H1 (cell line): ENCODE data around the gene CCP110. TPM values are rescaled to one million over a fixed set of nuclear protein-coding genes. Genes with fewer than 3 reads are reported as not detected.

Experiments used
- CTCF ChIA-PET: fragments of 300-600 bp; sonication (Branson Sonifier 250); formaldehyde crosslinking; loops from one replicate; lab custom pipeline; 2021; ENCODE audit not compliant: partially characterized antibody; lab: Charles Lee
- POLR2A ChIA-PET: fragments of 300-600 bp; sonication (Branson Sonifier 250); formaldehyde crosslinking; loops from one replicate; lab custom pipeline; 2021; ENCODE audit warnings: inconsistent platforms; ENCODE audit not compliant: partially characterized antibody; lab: Charles Lee
- DNase-seq, 2 experiments: peaks; one replicate each; pipeline versions ENCODE4 v3.0.0 to v3.0.0-alpha.2; 2010 to 2022; ENCODE audit warnings: low spot score in 2 of 2, low read depth in 1 of 2, mixed read lengths in 1 of 2
- FAIRE-seq: peaks from 2 replicates; lab custom pipeline; 2011; peaks lifted over from hg19 to GRCh38; lab: Jason Lieb, UNC
- H2AFZ ChIP-seq: 2 replicates; pipeline ENCODE4 v1.8.1; 2012; ENCODE audit warnings: low read length, inconsistent platforms
- H2AK5ac ChIP-seq: 2 replicates; pipeline ENCODE4 v1.6.1; 2013; ENCODE audit warnings: low read depth, low read length
- H2BK120ac ChIP-seq: replicated peaks from 2 replicates; pipeline ENCODE3; 2013; ENCODE audit warnings: low read depth, low read length, inconsistent platforms
- H2BK12ac ChIP-seq: 2 replicates; pipeline ENCODE4 v1.6.1; 2013; ENCODE audit warnings: low read depth, low read length
- H2BK15ac ChIP-seq: 2 replicates; pipeline ENCODE4 v1.6.1; 2013; ENCODE audit warnings: low read length
- H2BK20ac ChIP-seq: 2 replicates; pipeline ENCODE4 v1.6.1; 2013; ENCODE audit warnings: low read length
- H2BK5ac ChIP-seq: 2 replicates; pipeline ENCODE4 v1.6.1; 2013; ENCODE audit warnings: low read depth, low read length
- H3K14ac ChIP-seq: 2 replicates; pipeline ENCODE4 v1.6.1; 2013; ENCODE audit warnings: inconsistent platforms; ENCODE audit not compliant: insufficient read length
- H3K18ac ChIP-seq: 2 replicates; pipeline ENCODE4 v1.6.1; 2013; ENCODE audit warnings: low read length; ENCODE audit errors: extremely low read depth
- H3K23ac ChIP-seq: 2 replicates; pipeline ENCODE4 v1.6.1; 2013; ENCODE audit warnings: inconsistent platforms; ENCODE audit not compliant: insufficient read length
- H3K23me2 ChIP-seq: 2 replicates; pipeline ENCODE4 v1.6.1; 2013; ENCODE audit warnings: low read depth, low read length
- H3K27ac ChIP-seq: 2 replicates; pipeline ENCODE4 v1.6.1; 2011; ENCODE audit warnings: low read depth, low read length, inconsistent platforms
- H3K27me3 ChIP-seq, 4 experiments: replicated peaks in 1 of 4; 1 replicate in 1 of 4; 2 replicates in 3 of 4; pipeline versions ENCODE4 v1.6.1 to v1.8.1; 2011 to 2013; ENCODE audit warnings: low read length in 3 of 4, mild to moderate bottlenecking in 3 of 4, inconsistent platforms in 2 of 4, mixed read lengths in 2 of 4, moderate library complexity in 1 of 4; ENCODE audit not compliant: control insufficient read depth in 3 of 4, insufficient read depth in 3 of 4; ENCODE audit errors: extremely low read depth in 1 of 4
- H3K36me3 ChIP-seq, 4 experiments: 2 replicates each; pipeline versions ENCODE4 v1.6.1 to v1.8.1; 2011 to 2013; ENCODE audit warnings: mild to moderate bottlenecking in 4 of 4, low read length in 3 of 4, moderate library complexity in 2 of 4, control low read depth in 1 of 4, inconsistent platforms in 1 of 4; ENCODE audit not compliant: insufficient read depth in 4 of 4, control insufficient read depth in 2 of 4
- H3K4ac ChIP-seq: replicated peaks from 2 replicates; pipeline ENCODE3; 2013; ENCODE audit warnings: low read length, low read depth, mixed read lengths, inconsistent platforms; ENCODE audit not compliant: insufficient read length
- H3K4me1 ChIP-seq, 4 experiments: replicated peaks in 1 of 4; 1 replicate in 1 of 4; 2 replicates in 3 of 4; pipeline versions ENCODE4 v1.6.1 to v1.8.1; 2011 to 2013; ENCODE audit warnings: low read length in 3 of 4, inconsistent platforms in 2 of 4, mixed read lengths in 1 of 4; ENCODE audit not compliant: insufficient read depth in 4 of 4, control insufficient read depth in 3 of 4
- H3K4me2 ChIP-seq, 2 experiments: 2 replicates each; pipeline versions ENCODE4 v1.6.1 to v1.8.1; 2011 to 2013; ENCODE audit warnings: low read depth in 2 of 2, low read length in 2 of 2, control low read depth in 1 of 2, inconsistent platforms in 1 of 2, mild to moderate bottlenecking in 1 of 2; ENCODE audit not compliant: insufficient read depth in 1 of 2
- H3K4me3 ChIP-seq, 4 experiments: fragments of 200-600, 300-600 bp in 1 of 4; sonication (generic), shearing (Covaris generic), sonication (Bioruptor Twin) in 1 of 4; 2 replicates each; pipeline versions ENCODE4 v1.5.1 to v1.8.1; 2011 to 2016; ENCODE audit warnings: low read length in 4 of 4, low read depth in 3 of 4, control low read depth in 2 of 4, inconsistent platforms in 2 of 4, mild to moderate bottlenecking in 2 of 4, mixed read lengths in 1 of 4, moderate library complexity in 1 of 4; ENCODE audit not compliant: insufficient read depth in 2 of 4; ENCODE audit errors: extremely low read depth in 1 of 4
- H3K56ac ChIP-seq: replicated peaks from 2 replicates; pipeline ENCODE3; 2013; ENCODE audit warnings: low read depth, mild to moderate bottlenecking, mixed read lengths, low read length, inconsistent platforms; ENCODE audit not compliant: insufficient read length
- H3K79me1 ChIP-seq: 2 replicates; pipeline ENCODE4 v1.6.1; 2013; ENCODE audit warnings: low read depth, low read length, control low read depth
- H3K79me2 ChIP-seq, 2 experiments: 2 replicates each; pipeline versions ENCODE4 v1.6.1 to v1.8.1; 2012 to 2013; ENCODE audit warnings: low read length in 2 of 2, mild to moderate bottlenecking in 2 of 2, inconsistent platforms in 1 of 2; ENCODE audit not compliant: insufficient read depth in 2 of 2, control insufficient read depth in 1 of 2
- H3K9ac ChIP-seq, 4 experiments: replicated peaks in 1 of 4; 1 replicate in 1 of 4; 2 replicates in 3 of 4; pipeline versions ENCODE4 v1.6.1 to v1.8.1; 2011 to 2013; ENCODE audit warnings: low read depth in 3 of 4, low read length in 3 of 4, control low read depth in 2 of 4, mild to moderate bottlenecking in 2 of 4, moderate library complexity in 2 of 4, inconsistent platforms in 1 of 4; ENCODE audit errors: extremely low read depth in 1 of 4
- H3K9me3 ChIP-seq, 2 experiments: 2 replicates each; pipeline versions ENCODE4 v1.6.1 to v1.8.1; 2012 to 2013; ENCODE audit warnings: mild to moderate bottlenecking in 2 of 2, moderate library complexity in 2 of 2, control low read depth in 1 of 2, inconsistent platforms in 1 of 2, low read depth in 1 of 2, low read length in 1 of 2, mixed read lengths in 1 of 2; ENCODE audit not compliant: insufficient read depth in 2 of 2
- H4K20me1 ChIP-seq, 2 experiments: replicated peaks in 1 of 2; 2 replicates each; pipeline versions ENCODE3 to v1.8.1; 2011 to 2013; ENCODE audit warnings: inconsistent platforms in 2 of 2, low read length in 2 of 2, mild to moderate bottlenecking in 1 of 2; ENCODE audit not compliant: insufficient read depth in 2 of 2, control insufficient read depth in 1 of 2
- H4K5ac ChIP-seq: 2 replicates; pipeline ENCODE4 v1.6.1; 2013; ENCODE audit warnings: low read length, low read depth, mixed read lengths, inconsistent platforms; ENCODE audit not compliant: insufficient read length
- H4K8ac ChIP-seq: 2 replicates; pipeline ENCODE4 v1.8.0; 2013; ENCODE audit warnings: mild to moderate bottlenecking, moderate library complexity, low read length, inconsistent platforms; ENCODE audit not compliant: insufficient read depth; ENCODE audit errors: extremely low read depth
- H4K91ac ChIP-seq: replicated peaks from 2 replicates; pipeline ENCODE3; 2013; ENCODE audit warnings: low read length, mixed read lengths, inconsistent platforms; ENCODE audit not compliant: insufficient read length
- CEBPB ChIP-seq: IDR thresholded peaks from 2 replicates; pipeline ENCODE4 v1.6.1; 2012; ENCODE audit warnings: low read depth, low read length
- HDAC6 ChIP-seq: IDR thresholded peaks from one replicate; pipeline ENCODE4 v1.7.1; 2012; ENCODE audit warnings: low read depth, mild to moderate bottlenecking, inconsistent platforms, low read length, moderate library complexity
- NRF1 ChIP-seq: IDR thresholded peaks from 2 replicates; pipeline ENCODE4 v1.6.1; 2011; ENCODE audit warnings: mild to moderate bottlenecking, low read depth, low read length, improper control_type of control experiment
- RXRA ChIP-seq: IDR thresholded peaks from 2 replicates; pipeline ENCODE4 v1.6.1; 2011; ENCODE audit warnings: low read depth, mild to moderate bottlenecking, low read length, moderate library complexity; ENCODE audit not compliant: insufficient read depth
- TCF12 ChIP-seq: IDR thresholded peaks from 2 replicates; pipeline ENCODE4 v1.6.1; 2011; ENCODE audit warnings: low read depth, mild to moderate bottlenecking, low read length
- WGBS, 2 experiments: shearing (Covaris generic) in 1 of 2; methylation state at CpG; one replicate each; pipeline versions ENCODE4 v1.1.6 to v1.1.7; 2013 to 2015; ENCODE audit warnings: low lambda C conversion rate in 2 of 2, mixed read lengths in 2 of 2, inconsistent platforms in 1 of 2, low coverage in 1 of 2, missing lambda C conversion rate in 1 of 2; ENCODE audit not compliant: insufficient replicate concordance in 2 of 2, insufficient coverage in 1 of 2, insufficient read length in 1 of 2; ENCODE audit errors: extremely low coverage in 1 of 2, missing lambda C conversion rate in 1 of 2; 5-methylcytosine and 5-hydroxymethylcytosine counted together
- polyA plus RNA-seq, 7 experiments: library from polyadenylated mRNA; depleted of rRNA in 3 of 7; stranded (reverse) in 5 of 7; unstranded in 2 of 7; fragments of >200 nt in 5 of 7; fragments of 200-250 nt in 2 of 7; gene quantifications; 1 replicate in 5 of 7; 2 replicates in 1 of 7; 4 replicates in 1 of 7; pipeline versions ENCODE4 v1.2.1 to v1.2.3, GENCODE V29; 2011 to 2013; ENCODE audit warnings: missing spikeins in 2 of 7, mixed read lengths in 2 of 7
- total RNA-seq: library from RNA; stranded (reverse); fragmentation: NEBNext Ultra II Directional; extraction: Animal tissue kit (Norgen Biotek cat#: 25700); gene quantifications from 2 replicates; pipeline ENCODE4 v1.2.1, GENCODE V29; 2021

The CCP110 gene
- total and polyA plus RNA-seq, 2 of the 8 experiments (the other 6 are each of a cell fraction or from before 2014, with no cell fraction given): 3.2 to 19.8 TPM

- no peaks in the 10 kb centered on the region for H3K27me3 ChIP-seq
- H2BK12ac ChIP-seq: no peak overlapping the region
- H2BK5ac ChIP-seq: no peak overlapping the region
- no peak overlapping the region for H2AK5ac ChIP-seq
- WGBS, 2 experiments: 95% methylated on average over 3 of the region's 3 CpGs; no CpG with 5 or more reads in 1 of the 2 experiments
- FAIRE-seq (no peak), DNase-seq (no peak)
- no peak overlapping the region for H3K18ac ChIP-seq
- H3K79me2 ChIP-seq: peaks cover 0 to 27% of the 10 kb centered on the region in 2 experiments; a peak in 3 of 4 replicates
- H3K36me3 ChIP-seq: peaks cover 0 to 23% (median 11%) of the 10 kb centered on the region in 4 experiments; a peak in 4 of 8 replicates
- H4K91ac ChIP-seq: no peak overlapping the region
- no peak overlapping the region for H3K56ac ChIP-seq
- H3K79me1 ChIP-seq: peaks cover 5% of the 10 kb centered on the region; the same call in 1 of the 2 replicates
- POLR2A ChIA-PET: interaction anchor here (1.7 kb wide), 1 partner anchor 26 kb away, joined by 5 read pairs; the partner anchor contains the start of gene VPS35L
- CTCF ChIA-PET: no interaction called here
- no peak overlapping the region for H3K4me3 ChIP-seq
- H4K8ac ChIP-seq: no peak overlapping the region
- no peak overlapping the region for H3K9ac ChIP-seq
- no peak overlapping the region for H2AFZ ChIP-seq
- H3K23me2 ChIP-seq: peaks cover 5% of the 10 kb centered on the region
- TF ChIP-seq TCF12: no peak
- TF ChIP-seq NRF1: no peak
- no peak for TF ChIP-seq RXRA
- TF ChIP-seq CEBPB: 0 out of 2 replicates have a peak, but pooled peaks have one; percentile 29
- TF ChIP-seq HDAC6: no peak
- H4K20me1 ChIP-seq: no peaks in the 10 kb centered on the region
- no peak overlapping the region for H3K4ac ChIP-seq
- H2BK20ac ChIP-seq: no peak overlapping the region
- no peak overlapping the region for H2BK15ac ChIP-seq
- no peak overlapping the region for H2BK120ac ChIP-seq
- H3K4me2 ChIP-seq: no peak overlapping the region
- no peak overlapping the region for H3K23ac ChIP-seq
- peaks cover 0 to 6% (median 2%) of the 10 kb centered on the region in 4 experiments; a peak in 3 of 7 replicates for H3K4me1 ChIP-seq
- H3K14ac ChIP-seq: no peak overlapping the region
- no peak overlapping the region for H3K27ac ChIP-seq
- H4K5ac ChIP-seq: no peak overlapping the region
- H3K9me3 ChIP-seq: no peaks in the 10 kb centered on the region
These were observed 4.9 kb downstream of the CCP110 start for GRCh38 chr16:19528666-19529065.
